CD8-positive, alpha-beta memory T cell (primary cell): Measurements from ENCODE around the gene MAST4. TPM values are rescaled to one million over a fixed set of nuclear protein-coding genes. Genes with fewer than 3 reads are reported as not detected.

Source experiments
- CTCF ChIA-PET: fragments of 350-600 bp; sonication (Branson Sonifier 250); formaldehyde crosslinking; loops from one replicate; lab custom pipeline; 2021; ENCODE audit warnings: antibody characterized with exemption; lab: Charles Lee
- POLR2A ChIA-PET: fragments of 350-600 bp; sonication (Branson Sonifier 250); formaldehyde crosslinking; loops from one replicate; lab custom pipeline; 2021; ENCODE audit warnings: antibody characterized with exemption; lab: Charles Lee
- DNase-seq, 5 donors: peaks; one replicate each; pipeline versions ENCODE4 v3.0.0 to v3.0.0-alpha.2; 2020 to 2022; ENCODE audit warnings: mixed read lengths in 1 of 5
- H3K27ac ChIP-seq: one replicate; pipeline ENCODE4 v1.7.0; 2013; ENCODE audit warnings: low read depth, mild to moderate bottlenecking, low read length, moderate library complexity
- H3K27me3 ChIP-seq: 2 replicates; pipeline ENCODE4 v1.7.0; 2013; ENCODE audit warnings: low read length, mild to moderate bottlenecking; ENCODE audit not compliant: insufficient read depth, poor library complexity, severe bottlenecking
- H3K36me3 ChIP-seq: 2 replicates; pipeline ENCODE4 v1.7.0; 2013; ENCODE audit warnings: mild to moderate bottlenecking, low read length, moderate library complexity; ENCODE audit not compliant: insufficient read depth
- H3K4me1 ChIP-seq: 2 replicates; pipeline ENCODE4 v1.7.0; 2013; ENCODE audit warnings: mild to moderate bottlenecking, low read length, moderate library complexity; ENCODE audit not compliant: insufficient read depth
- H3K4me3 ChIP-seq: 2 replicates; pipeline ENCODE4 v1.7.0; 2013; ENCODE audit warnings: mild to moderate bottlenecking, low read length
- H3K9me3 ChIP-seq: 2 replicates; pipeline ENCODE4 v1.7.0; 2013; ENCODE audit warnings: mild to moderate bottlenecking, low read length
- H3K27ac Mint-ChIP-seq, 8 donors: one replicate each; pipeline ENCODE4 v1.8.0; 2020 to 2021; ENCODE audit warnings: mixed read lengths in 8 of 8, mild to moderate bottlenecking in 6 of 8, inconsistent platforms in 3 of 8, moderate library complexity in 3 of 8
- H3K27me3 Mint-ChIP-seq, 2 donors: one replicate each; pipeline ENCODE4 v1.8.0; 2020 to 2021; ENCODE audit warnings: mixed read lengths in 2 of 2, mild to moderate bottlenecking in 1 of 2, moderate library complexity in 1 of 2
- H3K36me3 Mint-ChIP-seq, 3 donors: one replicate each; pipeline ENCODE4 v1.8.0; 2020 to 2021; ENCODE audit warnings: mixed read lengths in 3 of 3, inconsistent platforms in 1 of 3, mild to moderate bottlenecking in 1 of 3
- H3K4me1 Mint-ChIP-seq, 3 donors: one replicate each; pipeline ENCODE4 v1.8.0; 2020 to 2021; ENCODE audit warnings: mixed read lengths in 3 of 3, inconsistent platforms in 1 of 3, mild to moderate bottlenecking in 1 of 3
- H3K4me3 Mint-ChIP-seq, 7 donors: one replicate each; pipeline ENCODE4 v1.8.0; 2020 to 2021; ENCODE audit warnings: mixed read lengths in 7 of 7, mild to moderate bottlenecking in 6 of 7, moderate library complexity in 4 of 7, inconsistent platforms in 2 of 7
- H3K9me3 Mint-ChIP-seq, 5 donors: one replicate each; pipeline ENCODE4 v1.8.0; 2020 to 2022; ENCODE audit warnings: mixed read lengths in 5 of 5, mild to moderate bottlenecking in 3 of 5, moderate library complexity in 2 of 5, inconsistent platforms in 1 of 5
- polyA plus RNA-seq: library from polyadenylated mRNA; unstranded; fragments of 300-500 nt; fragmentation: Illumina TruSeq; gene quantifications from one replicate; pipeline ENCODE4 v1.2.3, GENCODE V29; 2021
- total RNA-seq, 2 experiments: library from RNA; stranded (reverse); gene quantifications; one replicate each; pipeline ENCODE4 v1.2.3, GENCODE V29; 2021

MAST4 gene
- total and polyA plus RNA-seq, 3 experiments from 2014 or later = 5.0 to 7.2 (median 6.5) TPM

GRCh38 chr5:67178966-67179365 lies 582.8 kb downstream of the MAST4 start:
- POLR2A ChIA-PET = no interaction called here
- H3K4me3 Mint-ChIP-seq = no peak overlapping the region

GRCh38 chr5:67179697-67180361 lies 583.6 kb downstream of the MAST4 start:
- CTCF ChIA-PET = interaction anchor here (1.7 to 5.0 kb wide), 2 partner anchors 12 to 26 kb away, joined by 4 to 16 read pairs; no protein-coding TSS in a partner anchor
- H3K27me3 ChIP-seq = no peaks in the 10 kb centered on the region
- no peak overlapping the region for H3K27ac Mint-ChIP-seq
- no peak for DNase-seq
- peaks cover 10% of the 10 kb centered on the region for H3K9me3 ChIP-seq
- H3K4me1 ChIP-seq = peaks cover 27% of the 10 kb centered on the region
- H3K4me3 Mint-ChIP-seq = no peak overlapping the region
- H3K36me3 ChIP-seq = no peaks in the 10 kb centered on the region
- peaks cover 11 to 30% (median 22%) of the 10 kb centered on the region in 5 donors for H3K9me3 Mint-ChIP-seq
- no peak overlapping the region for H3K4me3 ChIP-seq
- H3K36me3 Mint-ChIP-seq = peaks cover 2 to 25% (median 8%) of the 10 kb centered on the region in 3 donors
- POLR2A ChIA-PET = no interaction called here
- H3K27me3 Mint-ChIP-seq = no peaks in the 10 kb centered on the region
- H3K27ac ChIP-seq = no peak overlapping the region
- peaks cover 22 to 56% (median 32%) of the 10 kb centered on the region in 3 donors for H3K4me1 Mint-ChIP-seq

More at GRCh38 chr5:67178966-67179365, 582.8 kb downstream of the MAST4 start:
- Histone ChIP-seq H3K27me3 (no peaks in the 10 kb centered on the region), H3K36me3 (no peaks in the 10 kb centered on the region), H3K9me3 (peaks cover 10% of the 10 kb centered on the region), H3K27ac (no peak overlapping the region), H3K4me1 (peaks cover 27% of the 10 kb centered on the region), H3K4me3 (no peak overlapping the region)
- H3K36me3 Mint-ChIP-seq = peaks cover 2 to 25% (median 8%) of the 10 kb centered on the region in 3 donors
- CTCF ChIA-PET = interaction anchor here (5.0 kb wide), 1 partner anchor 12 kb away, joined by 16 read pairs; no protein-coding TSS in a partner anchor
- H3K9me3 Mint-ChIP-seq = peaks cover 11 to 30% (median 22%) of the 10 kb centered on the region in 5 donors
- no peaks in the 10 kb centered on the region for H3K27me3 Mint-ChIP-seq
- H3K4me1 Mint-ChIP-seq = peaks cover 22 to 56% (median 32%) of the 10 kb centered on the region in 3 donors
- no peak for DNase-seq
- peak overlapping the region in 2 of 8 donors; percentile 27 to 36 for H3K27ac Mint-ChIP-seq

GRCh38 chr5:67181648-67182221 lies 585.5 kb downstream of the MAST4 start:
- H3K4me1 ChIP-seq = peaks cover 30% of the 10 kb centered on the region
- no peak overlapping the region for H3K27ac ChIP-seq
- DNase-seq = no peak

GRCh38 chr5:67182301-67182790 lies 586.2 kb downstream of the MAST4 start:
- Mint-ChIP-seq H3K27me3 (no peaks in the 10 kb centered on the region), H3K4me3 (peak overlapping the region in 3 of 7 donors; percentile 11 to 57 (median 40)), H3K36me3 (peaks cover 0 to 10% (median 2%) of the 10 kb centered on the region in 3 donors), H3K27ac (peak overlapping the region in 3 of 8 donors; percentile 17 to 26 (median 26)), H3K4me1 (peaks cover 32 to 58% (median 43%) of the 10 kb centered on the region in 3 donors), H3K9me3 (peaks cover 2 to 10% (median 8%) of the 10 kb centered on the region in 5 donors)
- Histone ChIP-seq H3K27ac (no peak overlapping the region), H3K4me3 (no peak overlapping the region), H3K27me3 (no peaks in the 10 kb centered on the region), H3K36me3 (no peaks in the 10 kb centered on the region), H3K9me3 (peaks cover 3% of the 10 kb centered on the region), H3K4me1 (peaks cover 31% of the 10 kb centered on the region)
- POLR2A ChIA-PET = no interaction called here
- DNase-seq = no peak
- CTCF ChIA-PET = interaction anchor here (2.2 kb wide), 1 partner anchor 15 kb away, joined by 11 read pairs; no protein-coding TSS in a partner anchor

More at GRCh38 chr5:67181648-67182221, 585.5 kb downstream of the MAST4 start:
- Mint-ChIP-seq H3K27ac (peak overlapping the region in 7 of 8 donors; percentile 29 to 95 (median 69)), H3K4me1 (peaks cover 26 to 58% (median 38%) of the 10 kb centered on the region in 3 donors), H3K4me3 (peak overlapping the region in 5 of 7 donors; percentile 2 to 65 (median 18)), H3K27me3 (no peaks in the 10 kb centered on the region), H3K9me3 (peaks cover 8 to 16% (median 15%) of the 10 kb centered on the region in 5 donors), H3K36me3 (peaks cover 0 to 16% (median 4%) of the 10 kb centered on the region in 3 donors)
- no peaks in the 10 kb centered on the region for H3K36me3 ChIP-seq
- ChIA-PET CTCF (interaction anchor here (2.2 kb wide), 1 partner anchor 15 kb away, joined by 11 read pairs; no protein-coding TSS in a partner anchor), POLR2A (no interaction called here)
- peak overlapping the region; percentile 6 for H3K4me3 ChIP-seq
- H3K9me3 ChIP-seq = peaks cover 9% of the 10 kb centered on the region
- no peaks in the 10 kb centered on the region for H3K27me3 ChIP-seq

GRCh38 chr5:67183859-67184258 lies 587.7 kb downstream of the MAST4 start:
- POLR2A ChIA-PET = no interaction called here
- Histone ChIP-seq H3K9me3 (no peaks in the 10 kb centered on the region), H3K4me3 (no peak overlapping the region), H3K27ac (no peak overlapping the region), H3K4me1 (peaks cover 45% of the 10 kb centered on the region), H3K36me3 (no peaks in the 10 kb centered on the region), H3K27me3 (no peaks in the 10 kb centered on the region)
- Mint-ChIP-seq H3K9me3 (peaks cover 0 to 3% (median 0%) of the 10 kb centered on the region in 5 donors), H3K4me3 (no peak overlapping the region), H3K36me3 (peaks cover 0 to 3% (median 0%) of the 10 kb centered on the region in 3 donors), H3K27me3 (no peaks in the 10 kb centered on the region), H3K4me1 (peaks cover 42 to 62% (median 50%) of the 10 kb centered on the region in 3 donors), H3K27ac (no peak overlapping the region)
- CTCF ChIA-PET = no interaction called here
- DNase-seq = no peak

GRCh38 chr5:67187006-67187715 lies 591.0 kb downstream of the MAST4 start:
- no peak for DNase-seq
- Mint-ChIP-seq H3K27ac (peak overlapping the region in 7 of 8 donors; percentile 1 to 79 (median 35)), H3K4me3 (no peak overlapping the region), H3K9me3 (no peaks in the 10 kb centered on the region), H3K36me3 (peaks cover 0 to 10% (median 3%) of the 10 kb centered on the region in 3 donors), H3K4me1 (peaks cover 29 to 40% (median 40%) of the 10 kb centered on the region in 3 donors), H3K27me3 (no peaks in the 10 kb centered on the region)
- H3K27ac ChIP-seq = no peak overlapping the region
- H3K27me3 ChIP-seq = no peaks in the 10 kb centered on the region
- no peak overlapping the region for H3K4me3 ChIP-seq
- H3K4me1 ChIP-seq = peaks cover 37% of the 10 kb centered on the region
- ChIA-PET POLR2A (interaction anchor here (0.6 kb wide), 1 partner anchor 229 kb away, joined by 3 read pairs; no protein-coding TSS in a partner anchor), CTCF (no interaction called here)
- no peaks in the 10 kb centered on the region for H3K36me3 ChIP-seq
- no peaks in the 10 kb centered on the region for H3K9me3 ChIP-seq

GRCh38 chr5:67188274-67189078 lies 592.3 kb downstream of the MAST4 start:
- DNase-seq = no peak
- Mint-ChIP-seq H3K27ac (peak overlapping the region in 6 of 8 donors; percentile 11 to 80 (median 60)), H3K36me3 (peaks cover 0 to 10% (median 3%) of the 10 kb centered on the region in 3 donors), H3K4me3 (peak overlapping the region in 2 of 7 donors; percentile 7 to 30), H3K4me1 (peaks cover 25 to 35% (median 29%) of the 10 kb centered on the region in 3 donors), H3K9me3 (no peaks in the 10 kb centered on the region), H3K27me3 (no peaks in the 10 kb centered on the region)
- ChIA-PET CTCF (interaction anchor here (1.2 kb wide), 2 partner anchors 19 to 22 kb away, joined by 3 to 4 read pairs; no protein-coding TSS in a partner anchor), POLR2A (no interaction called here)
- Histone ChIP-seq H3K4me3 (no peak overlapping the region), H3K27ac (no peak overlapping the region), H3K27me3 (no peaks in the 10 kb centered on the region), H3K4me1 (peaks cover 28% of the 10 kb centered on the region), H3K9me3 (no peaks in the 10 kb centered on the region), H3K36me3 (no peaks in the 10 kb centered on the region)
